Neural cell (in vitro differentiated cells): ENCODE results near the gene CLEC16A. TPM values are rescaled to one million over a fixed set of nuclear protein-coding genes. Genes with fewer than 3 reads are reported as not detected.

Experiments used
- H2AFZ ChIP-seq: fragments of 200-600, 300-800 bp; sonication (generic), shearing (Covaris generic); 2 replicates; pipeline ENCODE4 v1.6.0; 2014; ENCODE audit warnings: low read depth, mild to moderate bottlenecking, antibody characterized with exemption, low read length, moderate library complexity
- H3F3A ChIP-seq: fragments of 200-600 bp; shearing (Covaris generic); 2 replicates; pipeline ENCODE4 v1.6.1; 2016; ENCODE audit warnings: mild to moderate bottlenecking, moderate library complexity, mixed read lengths, antibody characterized with exemption, low read length; ENCODE audit not compliant: insufficient read depth, poor library complexity, severe bottlenecking
- H3K27ac ChIP-seq: fragments of 200-600, 300-800 bp; sonication (generic), shearing (Covaris generic); 2 replicates; pipeline ENCODE4 v1.5.1; 2014; ENCODE audit warnings: mild to moderate bottlenecking, low read length, moderate library complexity
- H3K27me3 ChIP-seq: fragments of 300-800, 200-600 bp; sonication (generic), shearing (Covaris generic); 2 replicates; pipeline ENCODE4 v1.6.0; 2014; ENCODE audit warnings: mild to moderate bottlenecking, low read depth, low read length, moderate library complexity; ENCODE audit not compliant: insufficient read depth
- H3K36me3 ChIP-seq: fragments of 300-800, 200-600 bp; sonication (generic), shearing (Covaris generic); 2 replicates; pipeline ENCODE4 v1.5.1; 2014; ENCODE audit warnings: mild to moderate bottlenecking, antibody characterized with exemption, low read length, moderate library complexity; ENCODE audit not compliant: insufficient read depth
- H3K4me2 ChIP-seq: fragments of 300-800, 200-600 bp; sonication (generic), shearing (Covaris generic); 2 replicates; pipeline ENCODE4 v1.6.0; 2014; ENCODE audit warnings: mild to moderate bottlenecking, low read length
- H3K4me3 ChIP-seq: fragments of 300-800, 200-600 bp; sonication (generic), shearing (Covaris generic); 2 replicates; pipeline ENCODE4 v1.5.1; 2014; ENCODE audit warnings: mild to moderate bottlenecking, low read length, moderate library complexity
- H3K79me2 ChIP-seq: fragments of 200-600 bp; shearing (Covaris generic); replicated peaks from 2 replicates; pipeline ENCODE4 v1.6.0; 2014; ENCODE audit warnings: mild to moderate bottlenecking, low read length, moderate library complexity; ENCODE audit not compliant: insufficient read depth
- H3K9ac ChIP-seq: fragments of 300-800, 200-600 bp; sonication (generic), shearing (Covaris generic); 2 replicates; pipeline ENCODE4 v1.6.1; 2016; ENCODE audit warnings: mild to moderate bottlenecking, low read length, mixed read lengths
- H3K9me2 ChIP-seq: fragments of 200-600 bp; shearing (Covaris generic); 2 replicates; pipeline ENCODE4 v1.6.1; 2016; ENCODE audit warnings: mild to moderate bottlenecking, low read length, mixed read lengths; ENCODE audit not compliant: insufficient read depth
- H3K9me3 ChIP-seq: fragments of 200-600, 300-800 bp; sonication (generic), shearing (Covaris generic); 2 replicates; pipeline ENCODE4 v1.6.1; 2016; ENCODE audit warnings: mild to moderate bottlenecking, mixed run types, low read length, moderate library complexity, mixed read lengths
- H4K20me1 ChIP-seq: fragments of 200-600 bp; shearing (Covaris generic); 2 replicates; pipeline ENCODE4 v1.6.1; 2016; ENCODE audit warnings: mild to moderate bottlenecking, mixed run types; ENCODE audit not compliant: insufficient read depth
- CTCF ChIP-seq: fragments of 450-650 bp; IDR thresholded peaks from 2 replicates; pipeline ENCODE4 v1.5.1; 2014; ENCODE audit warnings: antibody characterized with exemption, mild to moderate bottlenecking, moderate library complexity; ENCODE audit not compliant: poor library complexity, severe bottlenecking
- EP300 ChIP-seq: fragments of 450-650 bp; conservative IDR thresholded peaks from 2 replicates; pipeline ENCODE4 v1.6.1; 2014; ENCODE audit warnings: antibody characterized with exemption, mild to moderate bottlenecking, moderate library complexity; ENCODE audit not compliant: poor library complexity, severe bottlenecking
- EZH2 ChIP-seq: fragments of 200-600, 300-800 bp; shearing (Covaris generic), sonication (generic); IDR thresholded peaks from 2 replicates; pipeline ENCODE4 v1.6.1; 2014; ENCODE audit warnings: antibody characterized with exemption, low read length, borderline replicate concordance, mild to moderate bottlenecking; ENCODE audit not compliant: insufficient read depth, poor library complexity, severe bottlenecking
- MXI1 ChIP-seq: fragments of 450-650 bp; conservative IDR thresholded peaks from 2 replicates; pipeline ENCODE4 v1.6.1; 2014; ENCODE audit warnings: antibody characterized with exemption, mild to moderate bottlenecking; ENCODE audit not compliant: poor library complexity, severe bottlenecking
- POLR2AphosphoS5 ChIP-seq: IDR thresholded peaks from 2 replicates; pipeline ENCODE4 v1.6.1; 2012
- RAD21 ChIP-seq: fragments of 450-650 bp; conservative IDR thresholded peaks from 2 replicates; pipeline ENCODE4 v1.6.1; 2014; ENCODE audit warnings: antibody characterized with exemption, mild to moderate bottlenecking, moderate library complexity
- REST ChIP-seq: IDR thresholded peaks from 2 replicates; pipeline ENCODE4 v1.6.1; 2012; ENCODE audit warnings: borderline replicate concordance
- SMC3 ChIP-seq: fragments of 450-650 bp; conservative IDR thresholded peaks from 2 replicates; pipeline ENCODE4 v1.6.1; 2014; ENCODE audit warnings: antibody characterized with exemption, mild to moderate bottlenecking, moderate library complexity; ENCODE audit not compliant: poor library complexity
- TAF1 ChIP-seq: IDR thresholded peaks from 2 replicates; pipeline ENCODE4 v1.6.1; 2012; ENCODE audit warnings: low read depth
- polyA plus RNA-seq: library from polyadenylated mRNA; depleted of rRNA; stranded (reverse); fragments of >200 nt; gene quantifications from 2 replicates; pipeline ENCODE4 v1.2.3, GENCODE V29; 2014

Gene CLEC16A
- polyA plus RNA-seq, 1 donor from 2014 or later: 11.1 TPM

- no peak overlapping the region for H3K9ac ChIP-seq
- H3K36me3 ChIP-seq: peaks cover 8% of the 10 kb centered on the region
- no peaks in the 10 kb centered on the region for H4K20me1 ChIP-seq
- no peak overlapping the region for H3K4me2 ChIP-seq
- H3K9me2 ChIP-seq: no peaks in the 10 kb centered on the region
- H3K4me3 ChIP-seq: no peak overlapping the region
- TF ChIP-seq SMC3 (no peak), RAD21 (no peak), CTCF (no peak), REST (no peak), MXI1 (no peak), EP300 (no peak), TAF1 (no peak), POLR2AphosphoS5 (no peak), EZH2 (no peak)
- H3K27me3 ChIP-seq: no peaks in the 10 kb centered on the region
- no peak overlapping the region for H3K27ac ChIP-seq
- no peaks in the 10 kb centered on the region for H3K79me2 ChIP-seq
- H3K9me3 ChIP-seq: no peaks in the 10 kb centered on the region
- no peak overlapping the region for H2AFZ ChIP-seq
- no peaks in the 10 kb centered on the region for H3F3A ChIP-seq
Observed at GRCh38 chr16:11064202-11064540, 119.8 kb downstream of the CLEC16A start.

GRCh38 chr16:11064851-11065250 is 120.5 kb downstream of the CLEC16A start:
- H3K79me2 ChIP-seq: no peaks in the 10 kb centered on the region
- no peak overlapping the region for H3K9ac ChIP-seq
- no peak overlapping the region for H3K27ac ChIP-seq
- H3F3A ChIP-seq: no peaks in the 10 kb centered on the region
- peaks cover 8% of the 10 kb centered on the region for H3K36me3 ChIP-seq
- H3K9me3 ChIP-seq: no peaks in the 10 kb centered on the region
- no peak overlapping the region for H3K4me2 ChIP-seq
- no peaks in the 10 kb centered on the region for H3K9me2 ChIP-seq
- no peak for TF ChIP-seq SMC3
- TF ChIP-seq POLR2AphosphoS5: no peak
- TF ChIP-seq MXI1: no peak
- TF ChIP-seq EP300: no peak
- no peak for TF ChIP-seq RAD21
- TF ChIP-seq EZH2: no peak
- TF ChIP-seq TAF1: no peak
- no peak for TF ChIP-seq CTCF
- no peaks in the 10 kb centered on the region for H4K20me1 ChIP-seq
- no peaks in the 10 kb centered on the region for H3K27me3 ChIP-seq
- no peak overlapping the region for H2AFZ ChIP-seq
- no peak overlapping the region for H3K4me3 ChIP-seq
